NT2/D1 (cell line): ENCODE data around the gene C9orf78.

Experiments used
- DNase-seq: peaks from one replicate; pipeline ENCODE4 v3.0.0-alpha.2; 2011; ENCODE audit warnings: low read depth, low spot score
- H3K27me3 ChIP-seq: 2 replicates; pipeline ENCODE4 v1.6.0; 2011; ENCODE audit warnings: mild to moderate bottlenecking; ENCODE audit not compliant: insufficient read length, insufficient read depth
- H3K36me3 ChIP-seq: 2 replicates; pipeline ENCODE4 v1.6.1; 2011; ENCODE audit warnings: mild to moderate bottlenecking, low read length, mixed read lengths; ENCODE audit not compliant: insufficient read depth, insufficient read length
- H3K4me1 ChIP-seq: 2 replicates; pipeline ENCODE4 v1.5.1; 2011; ENCODE audit not compliant: insufficient read depth, insufficient read length
- H3K4me3 ChIP-seq: 2 replicates; pipeline ENCODE4 v1.5.1; 2011; ENCODE audit warnings: low read depth; ENCODE audit not compliant: insufficient read length
- H3K9ac ChIP-seq: 2 replicates; pipeline ENCODE4 v1.6.0; 2011; ENCODE audit warnings: low read depth; ENCODE audit not compliant: insufficient read length
- H3K9me3 ChIP-seq: 2 replicates; pipeline ENCODE4 v1.5.1; 2011; ENCODE audit warnings: mild to moderate bottlenecking, low read length; ENCODE audit not compliant: insufficient read depth
- SUZ12 ChIP-seq: IDR thresholded peaks from 2 replicates; pipeline ENCODE4 v1.6.1; 2011; ENCODE audit not compliant: insufficient read length, insufficient read depth; ENCODE audit errors: extremely low read depth
- YY1 ChIP-seq: IDR thresholded peaks from 2 replicates; pipeline ENCODE4 v1.6.1; 2011; ENCODE audit not compliant: insufficient read length, insufficient read depth
- ZNF274 ChIP-seq: IDR thresholded peaks from 2 replicates; pipeline ENCODE4 v1.6.1; 2011; ENCODE audit warnings: mild to moderate bottlenecking, low read depth, low read length

C9orf78 gene

DNA sequence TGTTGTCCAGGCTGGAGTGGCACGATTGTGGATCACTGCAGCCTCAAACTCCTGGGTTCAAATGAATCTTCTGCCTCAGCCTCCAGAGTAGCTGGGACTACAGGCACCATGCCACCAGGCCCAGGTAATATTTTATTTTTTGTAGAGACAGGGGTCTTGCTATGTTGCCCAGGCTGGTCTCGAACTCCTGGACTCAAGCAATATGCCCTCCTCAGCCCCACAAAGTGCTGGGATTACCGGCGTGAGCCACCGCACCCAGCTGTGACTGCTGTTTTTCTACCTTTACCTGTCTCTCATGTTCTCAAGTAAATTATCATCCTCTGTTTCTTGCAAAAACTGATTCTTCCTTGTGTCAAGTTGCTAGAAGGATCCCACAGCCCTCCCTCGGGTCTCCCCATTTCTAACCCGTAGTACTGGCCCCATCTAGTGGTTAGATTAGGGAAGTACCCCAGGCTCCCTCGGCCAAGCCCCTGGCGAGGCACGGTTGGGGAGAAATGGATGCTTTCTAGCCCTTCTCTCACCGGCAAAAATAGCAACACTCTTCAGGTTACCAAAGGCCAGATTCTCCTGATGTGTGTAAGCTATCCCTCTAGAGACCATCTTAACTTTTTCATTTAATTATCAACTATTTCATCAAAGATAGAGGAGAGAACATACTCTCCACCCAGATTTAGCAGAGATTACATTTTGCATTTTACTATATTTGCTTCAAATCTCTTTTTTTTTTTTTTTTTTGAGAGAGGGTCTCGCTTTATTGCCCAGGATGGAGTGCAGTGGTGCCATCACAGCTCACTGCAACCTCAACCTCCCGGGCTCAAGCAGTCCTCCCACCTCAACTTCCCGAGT, 51.3 kb downstream of the C9orf78 start:
- DNase-seq = peak; percentile 70
- Histone ChIP-seq H3K4me1 (no peaks in the 10 kb centered on the region), H3K4me3 (no peak overlapping the region), H3K9ac (no peak overlapping the region), H3K36me3 (no peaks in the 10 kb centered on the region), H3K9me3 (no peaks in the 10 kb centered on the region), H3K27me3 (no peaks in the 10 kb centered on the region)
- TF ChIP-seq ZNF274 = no peak
- no peak for TF ChIP-seq SUZ12
- no peak for TF ChIP-seq YY1

DNA sequence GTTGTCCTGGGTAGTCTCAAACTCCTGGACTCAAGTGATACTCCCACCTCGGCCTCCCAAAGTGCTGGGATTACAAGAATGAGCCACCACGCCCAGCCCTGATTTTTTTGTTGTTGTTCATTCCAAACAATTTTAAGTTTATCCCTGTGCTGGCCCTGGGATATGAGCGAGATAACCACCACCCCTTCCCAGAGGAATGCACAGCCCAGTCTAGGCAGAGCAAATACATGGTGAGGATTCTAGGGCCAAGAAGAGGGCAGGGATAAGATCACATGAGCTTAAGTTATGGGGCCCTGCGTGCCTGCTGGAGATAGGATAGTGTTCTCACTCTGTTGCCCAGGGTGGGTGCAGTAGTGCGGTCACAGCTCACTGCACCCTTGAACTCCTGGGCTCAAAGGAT, 53.1 kb downstream of the C9orf78 start:
- no peaks in the 10 kb centered on the region for H3K36me3 ChIP-seq
- TF ChIP-seq ZNF274 = no peak
- TF ChIP-seq SUZ12 = no peak
- no peak for TF ChIP-seq YY1
- no peaks in the 10 kb centered on the region for H3K9me3 ChIP-seq
- peaks cover under 1% of the 10 kb centered on the region for H3K4me1 ChIP-seq
- no peak overlapping the region for H3K9ac ChIP-seq
- no peak overlapping the region for H3K4me3 ChIP-seq
- no peaks in the 10 kb centered on the region for H3K27me3 ChIP-seq
- DNase-seq = no peak

DNA sequence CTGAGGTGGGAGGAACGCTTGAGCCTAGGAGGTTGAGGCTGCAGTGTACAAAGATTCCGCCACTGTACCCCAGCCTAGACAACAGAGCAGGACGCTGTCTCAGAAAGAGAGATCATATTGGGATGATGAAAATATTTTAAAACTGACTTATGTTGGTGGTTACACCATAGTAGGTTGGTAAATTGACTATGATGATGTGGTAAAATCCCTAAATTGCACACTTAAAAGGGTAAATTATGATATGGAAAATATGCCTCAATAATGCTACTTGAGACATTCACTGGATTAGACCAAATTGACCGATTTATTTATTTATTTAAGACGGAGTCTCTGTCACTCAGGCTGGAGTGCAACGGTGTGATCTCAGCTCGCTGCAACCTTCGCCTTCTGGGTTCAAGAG, 53.9 kb downstream of the C9orf78 start:
- no peak for TF ChIP-seq YY1
- no peak for TF ChIP-seq ZNF274
- TF ChIP-seq SUZ12 = no peak
- Histone ChIP-seq H3K27me3 (no peaks in the 10 kb centered on the region), H3K9me3 (no peaks in the 10 kb centered on the region), H3K4me1 (peaks cover 6% of the 10 kb centered on the region), H3K4me3 (no peak overlapping the region), H3K36me3 (no peaks in the 10 kb centered on the region), H3K9ac (no peak overlapping the region)
- no peak for DNase-seq

DNA sequence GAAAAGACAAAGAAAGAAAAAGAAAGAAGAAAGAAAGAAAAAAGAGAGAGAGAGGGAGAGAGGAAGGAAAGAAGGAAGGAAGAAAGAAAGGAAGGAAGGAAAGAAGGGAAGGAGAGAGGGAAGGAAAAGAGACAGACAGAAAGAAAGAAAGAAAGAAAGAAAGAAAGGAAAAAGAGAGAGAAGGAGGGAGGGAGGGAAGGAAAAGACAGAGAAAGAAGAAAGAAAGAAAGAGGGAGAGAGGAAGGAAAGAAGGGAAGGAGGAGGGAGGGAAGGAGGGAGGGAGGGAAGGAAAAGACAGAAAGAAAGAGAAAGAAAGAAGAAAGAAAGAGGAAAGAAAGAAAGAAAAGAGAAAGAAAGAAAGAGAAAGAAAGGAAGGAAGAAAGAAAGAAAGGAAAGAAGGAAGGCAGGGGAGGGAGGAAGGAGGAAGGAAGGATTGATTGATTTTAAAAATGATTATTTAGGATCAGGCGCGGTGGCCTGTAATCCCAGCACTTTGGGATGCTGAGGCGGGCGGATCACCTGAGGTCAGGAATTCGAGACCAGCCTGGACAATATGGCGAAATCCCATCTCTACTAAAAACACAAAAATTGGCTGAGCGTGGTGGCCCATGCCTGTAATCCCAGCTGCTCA, 55.4 kb downstream of the C9orf78 start:
- Histone ChIP-seq H3K4me3 (no peak overlapping the region), H3K4me1 (peaks cover 9% of the 10 kb centered on the region), H3K27me3 (no peaks in the 10 kb centered on the region), H3K36me3 (no peaks in the 10 kb centered on the region), H3K9ac (no peak overlapping the region), H3K9me3 (no peaks in the 10 kb centered on the region)
- no peak for TF ChIP-seq SUZ12
- no peak for TF ChIP-seq ZNF274
- no peak for TF ChIP-seq YY1
- DNase-seq = no peak

DNA sequence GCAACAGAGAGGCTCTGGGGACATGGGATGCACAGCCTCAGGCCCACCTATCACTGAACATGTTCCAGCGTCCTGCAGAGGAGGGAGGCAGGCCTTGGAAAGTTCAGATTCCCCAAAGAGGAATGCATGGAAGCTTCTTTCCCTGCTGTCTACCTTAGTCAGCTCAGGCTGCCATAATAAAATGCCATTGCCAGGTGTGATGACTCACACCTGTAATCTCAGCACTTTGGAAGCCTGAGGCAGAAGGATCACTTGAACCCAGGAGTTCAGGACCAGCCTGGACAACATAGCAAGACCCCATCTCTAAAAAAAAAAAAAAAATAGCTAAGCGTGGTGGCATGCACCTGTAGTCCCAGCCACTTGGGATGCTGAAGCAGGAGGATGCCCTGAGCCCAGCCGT, 56.6 kb downstream of the C9orf78 start:
- Histone ChIP-seq H3K27me3 (no peaks in the 10 kb centered on the region), H3K4me3 (no peak overlapping the region), H3K36me3 (no peaks in the 10 kb centered on the region), H3K9ac (no peak overlapping the region), H3K9me3 (no peaks in the 10 kb centered on the region), H3K4me1 (peaks cover 10% of the 10 kb centered on the region)
- no peak for TF ChIP-seq ZNF274
- TF ChIP-seq SUZ12 = no peak
- no peak for TF ChIP-seq YY1
- no peak for DNase-seq

DNA sequence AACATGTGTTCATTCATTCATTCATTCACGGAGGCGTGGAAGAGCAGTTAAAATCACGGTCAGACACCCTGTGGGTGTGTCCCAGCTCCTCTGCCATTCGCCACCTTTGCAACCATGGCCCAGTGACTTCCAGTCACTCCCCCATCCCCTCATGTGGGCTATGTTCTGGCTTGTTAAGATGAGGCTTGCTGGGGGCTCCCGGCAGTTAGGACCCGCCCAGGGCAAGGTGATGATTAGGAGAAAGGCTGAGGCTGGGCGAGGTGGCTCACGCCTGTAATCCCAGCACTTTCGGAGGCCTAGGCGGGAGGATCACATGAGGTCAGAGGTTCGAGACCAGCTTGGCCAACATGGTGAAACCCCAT, 57.3 kb downstream of the C9orf78 start:
- Histone ChIP-seq H3K27me3 (no peaks in the 10 kb centered on the region), H3K9ac (peak overlapping the region; percentile 78), H3K4me1 (peaks cover 10% of the 10 kb centered on the region), H3K4me3 (peak overlapping the region; percentile 33), H3K36me3 (no peaks in the 10 kb centered on the region), H3K9me3 (no peaks in the 10 kb centered on the region)
- TF ChIP-seq SUZ12 (no peak), YY1 (no peak), ZNF274 (no peak)
- no peak for DNase-seq
